Neural progenitor cell (in vitro differentiated cells): ENCODE results near the gene EPHB1.

ENCODE experiments used
- EZH2 ChIP-seq: fragments of 200-600 bp; sonication (generic); IDR thresholded peaks from 2 replicates; pipeline ENCODE4 v1.6.1; 2017; ENCODE audit warnings: antibody characterized with exemption, mild to moderate bottlenecking, moderate library complexity
- EZH2phosphoT487 ChIP-seq: fragments of 200-600 bp; sonication (generic); IDR thresholded peaks from 2 replicates; pipeline ENCODE4 v1.6.1; 2017; ENCODE audit warnings: antibody characterized with exemption
- TF ChIP-seq, protein P1 (sequence below): fragments of 200-600 bp; sonication (generic); IDR thresholded peaks from 2 replicates; pipeline ENCODE4 v1.5.1; 2017; ENCODE audit warnings: antibody characterized with exemption, mild to moderate bottlenecking

- TF ChIP-seq, protein P1, sequence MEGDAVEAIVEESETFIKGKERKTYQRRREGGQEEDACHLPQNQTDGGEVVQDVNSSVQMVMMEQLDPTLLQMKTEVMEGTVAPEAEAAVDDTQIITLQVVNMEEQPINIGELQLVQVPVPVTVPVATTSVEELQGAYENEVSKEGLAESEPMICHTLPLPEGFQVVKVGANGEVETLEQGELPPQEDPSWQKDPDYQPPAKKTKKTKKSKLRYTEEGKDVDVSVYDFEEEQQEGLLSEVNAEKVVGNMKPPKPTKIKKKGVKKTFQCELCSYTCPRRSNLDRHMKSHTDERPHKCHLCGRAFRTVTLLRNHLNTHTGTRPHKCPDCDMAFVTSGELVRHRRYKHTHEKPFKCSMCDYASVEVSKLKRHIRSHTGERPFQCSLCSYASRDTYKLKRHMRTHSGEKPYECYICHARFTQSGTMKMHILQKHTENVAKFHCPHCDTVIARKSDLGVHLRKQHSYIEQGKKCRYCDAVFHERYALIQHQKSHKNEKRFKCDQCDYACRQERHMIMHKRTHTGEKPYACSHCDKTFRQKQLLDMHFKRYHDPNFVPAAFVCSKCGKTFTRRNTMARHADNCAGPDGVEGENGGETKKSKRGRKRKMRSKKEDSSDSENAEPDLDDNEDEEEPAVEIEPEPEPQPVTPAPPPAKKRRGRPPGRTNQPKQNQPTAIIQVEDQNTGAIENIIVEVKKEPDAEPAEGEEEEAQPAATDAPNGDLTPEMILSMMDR, result no peak
- TF ChIP-seq EZH2phosphoT487 (no peak), EZH2 (no peak)
Observed at GRCh38 chr3:134839990-134840389, 44.9 kb downstream of the EPHB1 start.
